ENCODE measurements around the gene MRPL4. TPM values are rescaled to one million over a fixed set of nuclear protein-coding genes. Genes with fewer than 3 reads are reported as not detected.
A peak's percentile ranks its signal among the peaks of the same experiment; 100 is the strongest.

MRPL4 gene
- total RNA-seq, 6 experiments from 2014 or later = 33.7 to 109 (median 38.2) TPM

GRCh38 chr19:10284065-10284959 is 32.3 kb downstream of the MRPL4 start:
- ATAC-seq = no peak
- peaks cover 16 to 42% (median 23%) of the 10 kb centered on the region in 4 donors for H3K36me3 ChIP-seq

DNA sequence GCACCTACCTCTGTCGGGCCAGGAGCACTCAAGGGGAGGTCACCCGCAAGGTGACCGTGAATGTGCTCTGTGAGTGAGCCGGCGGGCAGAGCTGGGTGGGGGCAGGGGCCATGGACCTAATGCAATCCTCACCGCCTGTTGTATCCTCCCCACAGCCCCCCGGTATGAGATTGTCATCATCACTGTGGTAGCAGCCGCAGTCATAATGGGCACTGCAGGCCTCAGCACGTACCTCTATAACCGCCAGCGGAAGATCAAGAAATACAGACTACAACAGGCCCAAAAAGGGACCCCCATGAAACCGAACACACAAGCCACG is 32.9 kb downstream of the MRPL4 start:
- no peak overlapping the region for H3K27ac ChIP-seq

More at GRCh38 chr19:10284065-10284959, 32.3 kb downstream of the MRPL4 start:
- Histone ChIP-seq H3K27ac (no peak overlapping the region), H3K4me1 (peaks cover 0 to 27% (median 0%) of the 10 kb centered on the region in 4 donors), H3K4me3 (no peak overlapping the region), H3K9me3 (no peaks in the 10 kb centered on the region), H3K27me3 (no peaks in the 10 kb centered on the region)
- intact Hi-C loops (cut with DNase I) = no loop called here
- no peak for DNase-seq
- WGBS (ENCODE audit: insufficient coverage, low coverage, low lambda C conversion rate, missing lambda C conversion rate) = 80% methylated on average over 10 of the region's 34 CpGs
- TF ChIP-seq POLR2A (IDR thresholded peaks at IDR 0.05) (no peak), CTCF (IDR thresholded peaks at IDR 0.05) (no peak)

DNA sequence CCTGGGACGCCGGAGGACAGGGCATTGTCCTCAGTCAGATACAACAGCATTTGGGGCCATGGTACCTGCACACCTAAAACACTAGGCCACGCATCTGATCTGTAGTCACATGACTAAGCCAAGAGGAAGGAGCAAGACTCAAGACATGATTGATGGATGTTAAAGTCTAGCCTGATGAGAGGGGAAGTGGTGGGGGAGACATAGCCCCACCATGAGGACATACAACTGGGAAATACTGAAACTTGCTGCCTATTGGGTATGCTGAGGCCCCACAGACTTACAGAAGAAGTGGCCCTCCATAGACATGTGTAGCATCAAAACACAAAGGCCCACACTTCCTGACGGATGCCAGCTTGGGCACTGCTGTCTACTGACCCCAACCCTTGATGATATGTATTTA is 33.4 kb downstream of the MRPL4 start:
- Histone ChIP-seq H3K36me3 (peaks cover 16 to 42% (median 23%) of the 10 kb centered on the region in 4 donors), H3K4me1 (peaks cover 0 to 37% (median 0%) of the 10 kb centered on the region in 4 donors), H3K27ac (no peak overlapping the region), H3K27me3 (peaks cover 0 to 3% of the 10 kb centered on the region in 2 donors), H3K9me3 (no peaks in the 10 kb centered on the region), H3K4me3 (no peak overlapping the region)
- intact Hi-C loops (cut with DNase I) = no loop called here
- no peak for DNase-seq
- TF ChIP-seq CTCF (IDR thresholded peaks at IDR 0.05) = no peak
- no peak for TF ChIP-seq POLR2A (IDR thresholded peaks at IDR 0.05)
- 75% methylated on average over 2 of the region's 4 CpGs for WGBS (ENCODE audit: insufficient coverage, low coverage, low lambda C conversion rate, missing lambda C conversion rate)
- no peak for ATAC-seq

More for the DNA sequence above, 32.9 kb downstream of the MRPL4 start:
- H3K27me3 ChIP-seq = no peaks in the 10 kb centered on the region
- no peak for TF ChIP-seq POLR2A (IDR thresholded peaks at IDR 0.05)
- no peak for TF ChIP-seq CTCF (IDR thresholded peaks at IDR 0.05)
- H3K9me3 ChIP-seq = no peaks in the 10 kb centered on the region
- H3K4me1 ChIP-seq = peaks cover 0 to 33% (median 0%) of the 10 kb centered on the region in 4 donors
- DNase-seq (no peak), ATAC-seq (no peak)
- peaks cover 16 to 42% (median 23%) of the 10 kb centered on the region in 4 donors for H3K36me3 ChIP-seq
- intact Hi-C loops (cut with DNase I) = no loop called here
- no peak overlapping the region for H3K4me3 ChIP-seq
- WGBS (ENCODE audit: insufficient coverage, low coverage, low lambda C conversion rate, missing lambda C conversion rate) = 100% methylated on average over 3 of the region's 13 CpGs

- DNase-seq (peak; percentile 76 to 84 (median 78)), ATAC-seq (peak; percentile 47 to 57 (median 49))
- intact Hi-C loops (cut with DNase I) = no loop called here
- H3K27me3 ChIP-seq = peaks cover 7 to 10% of the 10 kb centered on the region in 2 donors
- no peak within 1 kb of the TSS for H3K4me3 ChIP-seq
- no peak for TF ChIP-seq CTCF (IDR thresholded peaks at IDR 0.05)
- no peak for TF ChIP-seq POLR2A (IDR thresholded peaks at IDR 0.05)
- H3K36me3 ChIP-seq = peaks cover 15 to 36% (median 20%) of the 10 kb centered on the region in 4 donors
- H3K4me1 ChIP-seq = peaks cover 0 to 54% (median 4%) of the 10 kb centered on the region in 4 donors
- H3K27ac ChIP-seq = no peak within 1 kb of the TSS
- H3K9me3 ChIP-seq = no peaks in the 10 kb centered on the region
- 19% methylated on average over 5 of the region's 59 CpGs for WGBS (ENCODE audit: insufficient coverage, low coverage, low lambda C conversion rate, missing lambda C conversion rate)
Observed at GRCh38 chr19:10286803-10287737, 35.1 kb downstream of the MRPL4 start, which contains the start of gene ICAM4. ICAM4 (plus strand) TSS chr19:10286955; CDS start chr19:10287013, 58 bp downstream.
